ENCODE data around the gene DCT.

DNA sequence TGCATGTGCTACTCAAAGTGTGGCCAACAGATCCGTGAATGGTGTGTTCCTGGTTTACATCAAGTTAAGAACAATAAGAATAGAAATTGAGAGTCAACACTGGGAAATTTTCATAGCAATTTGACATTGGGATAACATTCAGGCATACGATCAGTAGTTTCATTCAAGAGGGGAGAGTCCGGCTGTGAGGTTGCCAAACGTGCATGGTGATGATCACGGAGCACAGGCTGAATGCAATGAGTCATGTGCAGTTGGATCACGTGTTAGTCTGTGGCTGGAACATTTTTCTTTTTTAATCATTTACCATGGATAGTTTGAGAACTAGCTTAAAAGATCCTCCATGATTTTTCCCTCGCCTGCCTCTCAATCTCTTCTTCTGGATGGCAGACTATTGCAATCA, 2.5 kb upstream of the DCT start:
- TF ChIP-seq, protein P1, sequence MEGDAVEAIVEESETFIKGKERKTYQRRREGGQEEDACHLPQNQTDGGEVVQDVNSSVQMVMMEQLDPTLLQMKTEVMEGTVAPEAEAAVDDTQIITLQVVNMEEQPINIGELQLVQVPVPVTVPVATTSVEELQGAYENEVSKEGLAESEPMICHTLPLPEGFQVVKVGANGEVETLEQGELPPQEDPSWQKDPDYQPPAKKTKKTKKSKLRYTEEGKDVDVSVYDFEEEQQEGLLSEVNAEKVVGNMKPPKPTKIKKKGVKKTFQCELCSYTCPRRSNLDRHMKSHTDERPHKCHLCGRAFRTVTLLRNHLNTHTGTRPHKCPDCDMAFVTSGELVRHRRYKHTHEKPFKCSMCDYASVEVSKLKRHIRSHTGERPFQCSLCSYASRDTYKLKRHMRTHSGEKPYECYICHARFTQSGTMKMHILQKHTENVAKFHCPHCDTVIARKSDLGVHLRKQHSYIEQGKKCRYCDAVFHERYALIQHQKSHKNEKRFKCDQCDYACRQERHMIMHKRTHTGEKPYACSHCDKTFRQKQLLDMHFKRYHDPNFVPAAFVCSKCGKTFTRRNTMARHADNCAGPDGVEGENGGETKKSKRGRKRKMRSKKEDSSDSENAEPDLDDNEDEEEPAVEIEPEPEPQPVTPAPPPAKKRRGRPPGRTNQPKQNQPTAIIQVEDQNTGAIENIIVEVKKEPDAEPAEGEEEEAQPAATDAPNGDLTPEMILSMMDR (IDR thresholded peaks at IDR 0.05) = no peak
- TF ChIP-seq POLR2A (IDR thresholded peaks at IDR 0.05) = no peak

All from breast epithelium (tissue), 3 donors.